HepG2 (cell line): ENCODE measurements around the gene IGFLR1. TPM values are rescaled to one million over a fixed set of nuclear protein-coding genes. Genes with fewer than 3 reads are reported as not detected.

ENCODE experiments used
- HNF4G ChIP-seq, 2 experiments: sonication (generic) in 1 of 2; formaldehyde crosslinking in 1 of 2; IDR thresholded peaks; 2 replicates each; pipeline versions ENCODE4 v1.4.0 to v1.6.1; 2011 to 2020; ENCODE audit warnings: borderline replicate concordance in 2 of 2, low read depth in 2 of 2, mild to moderate bottlenecking in 2 of 2, low read length in 1 of 2, missing genetic modification reagents in 1 of 2, moderate library complexity in 1 of 2
- KMT2B ChIP-seq: IDR thresholded peaks from 2 replicates; pipeline ENCODE4 v1.6.1; 2016; ENCODE audit warnings: missing genetic modification reagents, missing compliant biosample characterization
- MYC ChIP-seq: sonication (generic); formaldehyde crosslinking; IDR thresholded peaks from 2 replicates; pipeline ENCODE4 v1.9.0; 2021; ENCODE audit warnings: missing genetic modification reagents, borderline replicate concordance
- NFYC ChIP-seq: IDR thresholded peaks from 2 replicates; pipeline ENCODE4 v1.6.1; 2016; ENCODE audit warnings: missing genetic modification reagents, missing compliant biosample characterization
- TOE1 ChIP-seq: sonication (generic); formaldehyde crosslinking; IDR thresholded peaks from 2 replicates; pipeline ENCODE4 v1.4.0; 2020; ENCODE audit warnings: mild to moderate bottlenecking, missing genetic modification reagents
- ZEB1 ChIP-seq: IDR thresholded peaks from 2 replicates; pipeline ENCODE4 v1.6.1; 2012; ENCODE audit warnings: mild to moderate bottlenecking, low read depth, inconsistent platforms; ENCODE audit not compliant: insufficient replicate concordance
- ZNF407 ChIP-seq: sonication (generic); formaldehyde crosslinking; IDR thresholded peaks from one replicate; pipeline ENCODE4 v1.5.1; 2020; ENCODE audit warnings: mild to moderate bottlenecking, missing genetic modification reagents; ENCODE audit errors: not compliant biosample characterization
- ZNF430 ChIP-seq: sonication (generic); formaldehyde crosslinking; IDR thresholded peaks from 2 replicates; pipeline ENCODE4 v1.9.0; 2021; ENCODE audit warnings: mild to moderate bottlenecking, missing genetic modification reagents
- ZSCAN29 ChIP-seq: sonication (generic); formaldehyde crosslinking; conservative IDR thresholded peaks from 2 replicates; pipeline ENCODE4 v1.4.0; 2020; ENCODE audit warnings: mild to moderate bottlenecking, missing genetic modification reagents
- polyA plus RNA-seq, 8 experiments: library from polyadenylated mRNA; depleted of rRNA in 3 of 8; stranded (reverse) in 7 of 8; unstranded in 1 of 8; fragments of >200 nt; fragmentation: Illumina TruSeq in 4 of 8; extraction: Trizol in 4 of 8; gene quantifications; 2 replicates each; pipeline versions ENCODE4 v1.2.1 to v1.2.3, GENCODE V29; 2011 to 2016; ENCODE audit warnings: low read depth in 4 of 8, missing spikeins in 1 of 8, mixed read lengths in 1 of 8; ENCODE audit not compliant: insufficient read depth in 1 of 8
- total RNA-seq, 5 experiments: library from RNA; depleted of rRNA; stranded (reverse); fragments of >200 nt; fragmentation: Illumina TruSeq; extraction: Trizol; gene quantifications; 2 replicates each; pipeline ENCODE4 v1.2.3, GENCODE V29; 2016; ENCODE audit warnings: low read depth in 1 of 5
- TF ChIP-seq, protein P1 (sequence below): sonication (generic); formaldehyde crosslinking; IDR thresholded peaks from 2 replicates; pipeline ENCODE4 v1.9.0; 2021; ENCODE audit warnings: mild to moderate bottlenecking, missing genetic modification reagents
- TF ChIP-seq, protein P2 (sequence below): sonication (generic); formaldehyde crosslinking; IDR thresholded peaks from 2 replicates; pipeline ENCODE4 v1.4.0; 2020; ENCODE audit warnings: missing genetic modification reagents

The IGFLR1 gene
- total and polyA plus RNA-seq, 2 of the 13 experiments (the other 11 are each of a cell fraction or from before 2014, with no cell fraction given) = 5.4 to 8.9 TPM

- TF ChIP-seq, protein P1, sequence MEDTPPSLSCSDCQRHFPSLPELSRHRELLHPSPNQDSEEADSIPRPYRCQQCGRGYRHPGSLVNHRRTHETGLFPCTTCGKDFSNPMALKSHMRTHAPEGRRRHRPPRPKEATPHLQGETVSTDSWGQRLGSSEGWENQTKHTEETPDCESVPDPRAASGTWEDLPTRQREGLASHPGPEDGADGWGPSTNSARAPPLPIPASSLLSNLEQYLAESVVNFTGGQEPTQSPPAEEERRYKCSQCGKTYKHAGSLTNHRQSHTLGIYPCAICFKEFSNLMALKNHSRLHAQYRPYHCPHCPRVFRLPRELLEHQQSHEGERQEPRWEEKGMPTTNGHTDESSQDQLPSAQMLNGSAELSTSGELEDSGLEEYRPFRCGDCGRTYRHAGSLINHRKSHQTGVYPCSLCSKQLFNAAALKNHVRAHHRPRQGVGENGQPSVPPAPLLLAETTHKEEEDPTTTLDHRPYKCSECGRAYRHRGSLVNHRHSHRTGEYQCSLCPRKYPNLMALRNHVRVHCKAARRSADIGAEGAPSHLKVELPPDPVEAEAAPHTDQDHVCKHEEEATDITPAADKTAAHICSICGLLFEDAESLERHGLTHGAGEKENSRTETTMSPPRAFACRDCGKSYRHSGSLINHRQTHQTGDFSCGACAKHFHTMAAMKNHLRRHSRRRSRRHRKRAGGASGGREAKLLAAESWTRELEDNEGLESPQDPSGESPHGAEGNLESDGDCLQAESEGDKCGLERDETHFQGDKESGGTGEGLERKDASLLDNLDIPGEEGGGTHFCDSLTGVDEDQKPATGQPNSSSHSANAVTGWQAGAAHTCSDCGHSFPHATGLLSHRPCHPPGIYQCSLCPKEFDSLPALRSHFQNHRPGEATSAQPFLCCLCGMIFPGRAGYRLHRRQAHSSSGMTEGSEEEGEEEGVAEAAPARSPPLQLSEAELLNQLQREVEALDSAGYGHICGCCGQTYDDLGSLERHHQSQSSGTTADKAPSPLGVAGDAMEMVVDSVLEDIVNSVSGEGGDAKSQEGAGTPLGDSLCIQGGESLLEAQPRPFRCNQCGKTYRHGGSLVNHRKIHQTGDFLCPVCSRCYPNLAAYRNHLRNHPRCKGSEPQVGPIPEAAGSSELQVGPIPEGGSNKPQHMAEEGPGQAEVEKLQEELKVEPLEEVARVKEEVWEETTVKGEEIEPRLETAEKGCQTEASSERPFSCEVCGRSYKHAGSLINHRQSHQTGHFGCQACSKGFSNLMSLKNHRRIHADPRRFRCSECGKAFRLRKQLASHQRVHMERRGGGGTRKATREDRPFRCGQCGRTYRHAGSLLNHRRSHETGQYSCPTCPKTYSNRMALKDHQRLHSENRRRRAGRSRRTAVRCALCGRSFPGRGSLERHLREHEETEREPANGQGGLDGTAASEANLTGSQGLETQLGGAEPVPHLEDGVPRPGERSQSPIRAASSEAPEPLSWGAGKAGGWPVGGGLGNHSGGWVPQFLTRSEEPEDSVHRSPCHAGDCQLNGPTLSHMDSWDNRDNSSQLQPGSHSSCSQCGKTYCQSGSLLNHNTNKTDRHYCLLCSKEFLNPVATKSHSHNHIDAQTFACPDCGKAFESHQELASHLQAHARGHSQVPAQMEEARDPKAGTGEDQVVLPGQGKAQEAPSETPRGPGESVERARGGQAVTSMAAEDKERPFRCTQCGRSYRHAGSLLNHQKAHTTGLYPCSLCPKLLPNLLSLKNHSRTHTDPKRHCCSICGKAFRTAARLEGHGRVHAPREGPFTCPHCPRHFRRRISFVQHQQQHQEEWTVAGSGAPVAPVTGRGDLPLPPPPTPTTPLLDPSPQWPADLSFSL (CRISPR knock-in tag) = no peak
- TF ChIP-seq, protein P2, sequence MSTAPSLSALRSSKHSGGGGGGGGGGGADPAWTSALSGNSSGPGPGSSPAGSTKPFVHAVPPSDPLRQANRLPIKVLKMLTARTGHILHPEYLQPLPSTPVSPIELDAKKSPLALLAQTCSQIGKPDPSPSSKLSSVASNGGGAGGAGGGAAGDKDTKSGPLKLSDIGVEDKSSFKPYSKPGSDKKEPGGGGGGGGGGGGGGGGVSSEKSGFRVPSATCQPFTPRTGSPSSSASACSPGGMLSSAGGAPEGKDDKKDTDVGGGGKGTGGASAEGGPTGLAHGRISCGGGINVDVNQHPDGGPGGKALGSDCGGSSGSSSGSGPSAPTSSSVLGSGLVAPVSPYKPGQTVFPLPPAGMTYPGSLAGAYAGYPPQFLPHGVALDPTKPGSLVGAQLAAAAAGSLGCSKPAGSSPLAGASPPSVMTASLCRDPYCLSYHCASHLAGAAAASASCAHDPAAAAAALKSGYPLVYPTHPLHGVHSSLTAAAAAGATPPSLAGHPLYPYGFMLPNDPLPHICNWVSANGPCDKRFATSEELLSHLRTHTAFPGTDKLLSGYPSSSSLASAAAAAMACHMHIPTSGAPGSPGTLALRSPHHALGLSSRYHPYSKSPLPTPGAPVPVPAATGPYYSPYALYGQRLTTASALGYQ = no peak
- TF ChIP-seq ZNF407 (CRISPR knock-in tag) = no peak
- TF ChIP-seq ZEB1 = peak; percentile 81
- no peak; the same call in 1 of the 2 replicates for TF ChIP-seq HNF4G (IDR thresholded peaks at IDR 0.05; ENCODE audit: borderline replicate concordance, low read depth, low read length)
- no peak for TF ChIP-seq HNF4G (CRISPR knock-in tag; IDR thresholded peaks at IDR 0.05; ENCODE audit: borderline replicate concordance, low read depth)
- TF ChIP-seq TOE1 (CRISPR knock-in tag) = no peak
- peak; percentile 79; the same call in 1 of the 2 replicates for TF ChIP-seq ZNF430 (CRISPR knock-in tag)
- peak; percentile 50; the same call in 1 of the 2 replicates for TF ChIP-seq ZSCAN29 (CRISPR knock-in tag)
- TF ChIP-seq NFYC (CRISPR knock-in tag) = peak; percentile 87
- TF ChIP-seq MYC (CRISPR knock-in tag) = peak; percentile 74; the same call in 1 of the 2 replicates
- no peak for TF ChIP-seq KMT2B (CRISPR knock-in tag)
These were observed 1.6 kb downstream of the IGFLR1 start (continued) for GRCh38 chr19:35740423-35741202.
